ENCODE data around the gene LMF1.

LMF1 gene

GRCh38 chr16:851209-851810 lies 119.5 kb downstream of the LMF1 start:
- Histone ChIP-seq H3K9me3 (ENCODE audit: insufficient read depth, low read depth, low read length) (peaks cover 65% of the 10 kb centered on the region), H3K27me3 (ENCODE audit: insufficient read depth, low read length) (no peaks in the 10 kb centered on the region), H3K4me3 (ENCODE audit: low read length) (no peak overlapping the region), H3K9ac (ENCODE audit: low read depth, low read length) (no peak overlapping the region), H3K27ac (ENCODE audit: low read length) (no peak overlapping the region), H3K4me1 (ENCODE audit: insufficient read depth, low read length) (no peaks in the 10 kb centered on the region), H3K36me3 (ENCODE audit: insufficient read depth, low read depth, low read length) (no peaks in the 10 kb centered on the region)

DNA sequence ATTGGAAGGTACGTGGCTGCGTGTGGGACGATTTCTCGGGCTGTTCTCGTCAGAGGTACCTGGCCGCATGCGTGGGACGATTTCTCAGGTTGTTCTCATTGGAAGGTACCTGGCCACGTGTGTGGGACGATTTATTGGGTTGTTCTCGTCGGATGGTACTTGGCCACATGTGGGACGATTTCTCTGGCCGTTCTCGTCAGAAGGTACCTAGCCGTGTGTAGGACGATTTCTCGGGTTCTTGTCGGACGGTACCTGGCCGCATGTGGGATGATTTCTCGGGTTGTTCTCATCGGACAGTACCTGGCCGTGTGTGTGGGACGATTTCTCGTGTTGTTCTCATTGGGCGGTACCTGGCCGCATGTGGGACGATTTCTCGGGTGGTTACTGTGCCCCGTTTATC lies 120.1 kb downstream of the LMF1 start:
- Histone ChIP-seq H3K9ac (ENCODE audit: low read depth, low read length) (no peak overlapping the region), H3K27me3 (ENCODE audit: insufficient read depth, low read length) (no peaks in the 10 kb centered on the region)

GRCh38 chr16:848510-849253 lies 122.1 kb downstream of the LMF1 start:
- Histone ChIP-seq H3K4me1 (ENCODE audit: insufficient read depth, low read length) (no peaks in the 10 kb centered on the region), H3K4me3 (ENCODE audit: low read length) (no peak overlapping the region), H3K27me3 (ENCODE audit: insufficient read depth, low read length) (no peaks in the 10 kb centered on the region), H3K9me3 (ENCODE audit: insufficient read depth, low read depth, low read length) (peaks cover 53% of the 10 kb centered on the region), H3K27ac (ENCODE audit: low read length) (no peak overlapping the region), H3K9ac (ENCODE audit: low read depth, low read length) (no peak overlapping the region), H3K36me3 (ENCODE audit: insufficient read depth, low read depth, low read length) (no peaks in the 10 kb centered on the region)

More for the DNA sequence above, 120.1 kb downstream of the LMF1 start:
- Histone ChIP-seq H3K36me3 (ENCODE audit: insufficient read depth, low read depth, low read length) (no peaks in the 10 kb centered on the region), H3K27ac (ENCODE audit: low read length) (no peak overlapping the region), H3K9me3 (ENCODE audit: insufficient read depth, low read depth, low read length) (peaks cover 58% of the 10 kb centered on the region), H3K4me3 (ENCODE audit: low read length) (no peak overlapping the region), H3K4me1 (ENCODE audit: insufficient read depth, low read length) (no peaks in the 10 kb centered on the region)

GRCh38 chr16:847681-848445 lies 122.9 kb downstream of the LMF1 start:
- Histone ChIP-seq H3K9me3 (ENCODE audit: insufficient read depth, low read depth, low read length) (peaks cover 49% of the 10 kb centered on the region), H3K4me3 (ENCODE audit: low read length) (no peak overlapping the region), H3K36me3 (ENCODE audit: insufficient read depth, low read depth, low read length) (no peaks in the 10 kb centered on the region), H3K9ac (ENCODE audit: low read depth, low read length) (no peak overlapping the region), H3K27me3 (ENCODE audit: insufficient read depth, low read length) (no peaks in the 10 kb centered on the region), H3K27ac (ENCODE audit: low read length) (no peak overlapping the region), H3K4me1 (ENCODE audit: insufficient read depth, low read length) (no peaks in the 10 kb centered on the region)

DNA sequence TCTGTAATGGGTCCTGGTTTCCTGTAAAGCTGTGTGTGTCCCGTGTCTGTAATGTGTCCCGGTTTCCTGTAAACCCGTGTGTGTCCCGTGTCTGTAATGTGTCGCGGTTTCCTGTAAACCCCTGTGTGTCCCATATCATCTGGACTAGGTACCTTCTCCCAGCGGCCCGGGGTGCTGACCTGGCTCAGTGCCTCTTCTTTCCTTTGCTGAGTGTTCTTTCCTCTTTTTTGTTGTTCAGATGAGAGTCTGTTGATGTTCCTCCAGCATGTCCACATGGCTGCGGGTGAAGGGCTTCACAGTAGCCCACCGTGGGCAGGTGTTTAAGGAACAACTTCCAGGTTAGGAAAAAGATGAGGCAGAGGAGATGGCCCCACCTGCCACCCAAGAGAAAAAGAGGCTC lies 123.6 kb downstream of the LMF1 start:
- H3K4me3 ChIP-seq (ENCODE audit: low read length) = no peak overlapping the region
- no peaks in the 10 kb centered on the region for H3K4me1 ChIP-seq (ENCODE audit: insufficient read depth, low read length)
- no peak overlapping the region for H3K27ac ChIP-seq (ENCODE audit: low read length)
- H3K36me3 ChIP-seq (ENCODE audit: insufficient read depth, low read depth, low read length) = no peaks in the 10 kb centered on the region
- no peak overlapping the region for H3K9ac ChIP-seq (ENCODE audit: low read depth, low read length)
- H3K9me3 ChIP-seq (ENCODE audit: insufficient read depth, low read depth, low read length) = peaks cover 49% of the 10 kb centered on the region
- no peaks in the 10 kb centered on the region for H3K27me3 ChIP-seq (ENCODE audit: insufficient read depth, low read length)

DNA sequence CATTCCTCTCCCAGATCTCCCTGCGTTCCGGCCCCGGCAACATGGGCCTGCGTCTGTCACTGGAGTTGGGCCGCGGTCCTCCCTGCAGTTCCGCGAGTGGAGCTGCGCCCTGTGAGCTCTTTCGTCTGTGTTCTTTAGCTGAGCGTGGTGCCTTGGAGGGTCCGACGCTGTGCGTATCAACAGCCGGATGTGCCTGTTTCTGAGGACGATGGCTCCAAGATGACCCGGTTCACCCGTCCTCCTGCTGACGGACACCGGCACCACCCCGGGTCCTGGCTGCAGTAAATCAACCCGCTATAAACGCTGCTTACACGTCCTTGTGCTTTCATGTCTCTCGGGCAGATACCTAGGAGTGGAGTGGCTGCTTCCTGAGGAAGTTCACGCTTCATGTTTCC lies 125.4 kb downstream of the LMF1 start:
- Histone ChIP-seq H3K4me3 (ENCODE audit: low read length) (no peak overlapping the region), H3K9ac (ENCODE audit: low read depth, low read length) (no peak overlapping the region), H3K27ac (ENCODE audit: low read length) (no peak overlapping the region), H3K27me3 (ENCODE audit: insufficient read depth, low read length) (no peaks in the 10 kb centered on the region), H3K9me3 (ENCODE audit: insufficient read depth, low read depth, low read length) (peaks cover 34% of the 10 kb centered on the region), H3K4me1 (ENCODE audit: insufficient read depth, low read length) (no peaks in the 10 kb centered on the region), H3K36me3 (ENCODE audit: insufficient read depth, low read depth, low read length) (no peaks in the 10 kb centered on the region)

DNA sequence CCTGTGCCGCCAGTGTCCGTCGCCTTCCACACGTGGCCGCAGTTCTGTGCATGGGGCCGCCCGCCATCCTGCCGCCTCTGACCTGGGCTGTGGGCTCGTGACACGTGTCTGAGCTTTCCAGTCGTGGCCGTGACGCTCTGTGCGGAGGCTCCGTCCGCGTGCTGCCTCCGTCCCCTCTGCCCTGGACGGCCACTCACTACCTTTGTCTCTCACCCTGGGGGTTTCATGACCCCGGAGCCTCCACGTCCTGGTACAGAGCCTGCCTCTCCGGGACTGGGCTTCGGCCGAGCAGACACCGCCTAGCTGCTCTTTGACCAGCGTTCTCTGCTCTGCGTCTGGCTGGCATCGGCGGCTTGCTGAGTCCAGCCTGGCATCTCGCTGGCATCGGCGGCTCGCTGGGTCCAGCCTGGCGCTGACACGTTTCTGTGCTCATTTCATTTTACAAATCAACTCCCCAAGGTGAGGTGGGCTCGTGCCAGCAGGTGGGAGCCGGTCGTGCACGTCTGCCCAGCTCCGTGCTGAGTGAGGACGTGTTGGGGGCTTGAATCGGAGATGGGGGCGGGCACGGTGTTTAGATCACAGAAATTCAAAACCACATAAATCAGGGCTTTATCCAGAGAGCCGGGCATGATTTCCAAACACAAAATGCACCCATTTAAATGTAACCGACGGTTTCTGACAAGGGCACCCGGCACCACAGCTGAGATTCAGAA lies 126.0 kb downstream of the LMF1 start:
- no peak overlapping the region for H3K4me3 ChIP-seq (ENCODE audit: low read length)
- H3K27me3 ChIP-seq (ENCODE audit: insufficient read depth, low read length) = no peaks in the 10 kb centered on the region
- H3K27ac ChIP-seq (ENCODE audit: low read length) = no peak overlapping the region
- H3K36me3 ChIP-seq (ENCODE audit: insufficient read depth, low read depth, low read length) = no peaks in the 10 kb centered on the region
- H3K9ac ChIP-seq (ENCODE audit: low read depth, low read length) = no peak overlapping the region
- peaks cover 29% of the 10 kb centered on the region for H3K9me3 ChIP-seq (ENCODE audit: insufficient read depth, low read depth, low read length)
- no peaks in the 10 kb centered on the region for H3K4me1 ChIP-seq (ENCODE audit: insufficient read depth, low read length)

GRCh38 chr16:843771-844170 lies 127.0 kb downstream of the LMF1 start:
- no peak overlapping the region for H3K27ac ChIP-seq (ENCODE audit: low read length)
- H3K9me3 ChIP-seq (ENCODE audit: insufficient read depth, low read depth, low read length) = peaks cover 18% of the 10 kb centered on the region
- H3K4me1 ChIP-seq (ENCODE audit: insufficient read depth, low read length) = no peaks in the 10 kb centered on the region
- no peaks in the 10 kb centered on the region for H3K27me3 ChIP-seq (ENCODE audit: insufficient read depth, low read length)
- H3K9ac ChIP-seq (ENCODE audit: low read depth, low read length) = no peak overlapping the region
- no peak overlapping the region for H3K4me3 ChIP-seq (ENCODE audit: low read length)
- no peaks in the 10 kb centered on the region for H3K36me3 ChIP-seq (ENCODE audit: insufficient read depth, low read depth, low read length)

- H3K36me3 ChIP-seq (ENCODE audit: insufficient read depth, low read depth, low read length) = no peaks in the 10 kb centered on the region
- no peaks in the 10 kb centered on the region for H3K4me1 ChIP-seq (ENCODE audit: insufficient read depth, low read length)
- no peaks in the 10 kb centered on the region for H3K27me3 ChIP-seq (ENCODE audit: insufficient read depth, low read length)
- no peak overlapping the region for H3K27ac ChIP-seq (ENCODE audit: low read length)
- H3K9ac ChIP-seq (ENCODE audit: low read depth, low read length) = no peak overlapping the region
- peaks cover 11% of the 10 kb centered on the region for H3K9me3 ChIP-seq (ENCODE audit: insufficient read depth, low read depth, low read length)
- no peak overlapping the region for H3K4me3 ChIP-seq (ENCODE audit: low read length)
These were observed 127.8 kb downstream of the LMF1 start for GRCh38 chr16:842711-843560.

DNA sequence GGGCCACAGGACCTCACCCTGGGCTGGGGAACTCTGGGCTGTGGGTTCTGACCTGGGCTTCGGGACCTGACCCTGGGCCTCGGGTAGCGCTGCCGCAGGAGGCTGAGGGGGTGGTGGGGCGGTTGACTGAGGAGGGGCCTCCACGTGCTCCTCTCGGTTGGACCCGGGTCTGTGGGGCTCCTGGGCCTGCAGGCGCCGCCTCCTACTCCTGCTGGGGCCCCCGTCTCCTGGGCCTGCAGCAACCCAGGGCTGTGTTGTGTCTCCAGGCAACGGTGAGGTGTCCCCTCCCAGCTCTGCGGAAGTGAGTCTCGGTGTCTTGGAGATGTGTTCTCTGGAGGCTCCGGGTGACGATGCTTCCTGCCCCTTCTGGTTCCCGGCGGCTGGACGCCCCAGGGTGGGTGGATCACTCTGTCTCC lies 128.7 kb downstream of the LMF1 start:
- no peaks in the 10 kb centered on the region for H3K36me3 ChIP-seq (ENCODE audit: insufficient read depth, low read depth, low read length)

More for the DNA sequence above, 128.7 kb downstream of the LMF1 start:
- Histone ChIP-seq H3K27me3 (ENCODE audit: insufficient read depth, low read length) (no peaks in the 10 kb centered on the region), H3K4me1 (ENCODE audit: insufficient read depth, low read length) (no peaks in the 10 kb centered on the region), H3K27ac (ENCODE audit: low read length) (no peak overlapping the region), H3K4me3 (ENCODE audit: low read length) (no peak overlapping the region), H3K9me3 (ENCODE audit: insufficient read depth, low read depth, low read length) (peaks cover 2% of the 10 kb centered on the region; the same call in 1 of the 2 replicates), H3K9ac (ENCODE audit: low read depth, low read length) (no peak overlapping the region)
